ENCODE measurements around the gene NOB1. TPM values are rescaled to one million over a fixed set of nuclear protein-coding genes. Genes with fewer than 3 reads are reported as not detected.

Gene NOB1
- total and polyA plus RNA-seq, 4 donors: 6.9 to 19.7 (median 12.5) TPM

GRCh38 chr16:69763599-69763942, 8.8 kb upstream of the NOB1 start:
- H3K9me3 ChIP-seq (ENCODE audit: control insufficient read depth in 4 of 4, low read length in 3 of 4): no peaks in the 10 kb centered on the region
- H3K36me3 ChIP-seq (ENCODE audit: control insufficient read depth in 4 of 4, insufficient read depth in 3 of 4, low read depth in 1 of 4, low read length in 3 of 4): no peaks in the 10 kb centered on the region
- 31% methylated on average over 5 of the region's 5 CpGs for WGBS
- TF ChIP-seq HNF4G (IDR thresholded peaks at IDR 0.05) (no peak), GABPA (IDR thresholded peaks at IDR 0.05 in 1 of 2, conservative IDR thresholded peaks at IDR 0.05 in 1 of 2) (no peak), FOXA1 (IDR thresholded peaks at IDR 0.05) (no peak), ZBTB33 (IDR thresholded peaks at IDR 0.05) (no peak), RXRA (IDR thresholded peaks at IDR 0.05) (no peak), RAD21 (IDR thresholded peaks at IDR 0.05) (no peak), TAF1 (conservative IDR thresholded peaks at IDR 0.05) (no peak), NR2F2 (IDR thresholded peaks at IDR 0.05) (no peak), HNF4A (conservative IDR thresholded peaks at IDR 0.05) (no peak), FOXA2 (IDR thresholded peaks at IDR 0.05) (no peak), YY1 (IDR thresholded peaks at IDR 0.05) (no peak), JUND (IDR thresholded peaks at IDR 0.05) (no peak), MAX (IDR thresholded peaks at IDR 0.05) (no peak), CTCF (IDR thresholded peaks at IDR 0.05; ENCODE audit: low read depth, low read length, missing input control) (no peak)
- no peak overlapping the region for H3K27ac ChIP-seq (ENCODE audit: low read depth in 1 of 2, low read length in 2 of 2)
- no peak for DNase-seq (ENCODE audit: low spot score)
- no peaks in the 10 kb centered on the region for H3K27me3 ChIP-seq (ENCODE audit: control insufficient read depth in 4 of 4, insufficient read depth in 4 of 4, low read length in 3 of 4)
- peaks cover 0 to 15% (median 15%) of the 10 kb centered on the region in 4 donors for H3K4me1 ChIP-seq (ENCODE audit: control insufficient read depth in 4 of 4, insufficient read depth in 4 of 4, low read length in 3 of 4)
- H3K4me3 ChIP-seq (ENCODE audit: low read depth in 1 of 3, low read length in 3 of 3): peak overlapping the region in 1 of 3 donors; percentile 92
- no peak overlapping the region for H3K9ac ChIP-seq (ENCODE audit: low read depth in 1 of 2, low read length in 2 of 2)

GRCh38 chr16:69762814-69763598, 8.3 kb upstream of the NOB1 start:
- Histone ChIP-seq H3K9ac (ENCODE audit: low read depth in 1 of 2, low read length in 2 of 2) (peak overlapping the region; percentile 91 to 95), H3K27me3 (ENCODE audit: control insufficient read depth in 4 of 4, insufficient read depth in 4 of 4, low read length in 3 of 4) (no peaks in the 10 kb centered on the region), H3K9me3 (ENCODE audit: control insufficient read depth in 4 of 4, low read length in 3 of 4) (no peaks in the 10 kb centered on the region), H3K4me1 (ENCODE audit: control insufficient read depth in 4 of 4, insufficient read depth in 4 of 4, low read length in 3 of 4) (peaks cover 0 to 15% (median 15%) of the 10 kb centered on the region in 4 donors), H3K27ac (ENCODE audit: low read depth in 1 of 2, low read length in 2 of 2) (peak overlapping the region; percentile 79 to 91), H3K4me3 (ENCODE audit: low read depth in 1 of 3, low read length in 3 of 3) (peak overlapping the region; percentile 92 to 95 (median 95)), H3K36me3 (ENCODE audit: control insufficient read depth in 4 of 4, insufficient read depth in 3 of 4, low read depth in 1 of 4, low read length in 3 of 4) (no peaks in the 10 kb centered on the region)
- DNase-seq (ENCODE audit: low spot score): no peak
- WGBS: 7% methylated on average over 14 of the region's 14 CpGs
- TF ChIP-seq RAD21 (IDR thresholded peaks at IDR 0.05) (no peak), MAX (IDR thresholded peaks at IDR 0.05) (no peak), JUND (IDR thresholded peaks at IDR 0.05) (no peak), HNF4A (conservative IDR thresholded peaks at IDR 0.05) (no peak), NR2F2 (IDR thresholded peaks at IDR 0.05) (no peak), FOXA2 (IDR thresholded peaks at IDR 0.05) (no peak), SP1 (IDR thresholded peaks at IDR 0.05) (no peak), RXRA (IDR thresholded peaks at IDR 0.05) (no peak), GABPA (IDR thresholded peaks at IDR 0.05 in 1 of 2, conservative IDR thresholded peaks at IDR 0.05 in 1 of 2) (no peak), YY1 (IDR thresholded peaks at IDR 0.05) (no peak), FOXA1 (IDR thresholded peaks at IDR 0.05) (no peak), REST (IDR thresholded peaks at IDR 0.05) (no peak), EGR1 (IDR thresholded peaks at IDR 0.05; ENCODE audit: low read depth in 2 of 2) (no peak), TAF1 (conservative IDR thresholded peaks at IDR 0.05) (no peak), ZBTB33 (IDR thresholded peaks at IDR 0.05) (no peak)
- TF ChIP-seq, protein P1, sequence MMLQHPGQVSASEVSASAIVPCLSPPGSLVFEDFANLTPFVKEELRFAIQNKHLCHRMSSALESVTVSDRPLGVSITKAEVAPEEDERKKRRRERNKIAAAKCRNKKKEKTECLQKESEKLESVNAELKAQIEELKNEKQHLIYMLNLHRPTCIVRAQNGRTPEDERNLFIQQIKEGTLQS (IDR thresholded peaks at IDR 0.05): no peak

Data from liver (tissue), 9 donors.